SK-N-SH (cell line): ENCODE measurements around the gene EEFSEC. TPM values are rescaled to one million over a fixed set of nuclear protein-coding genes. Genes with fewer than 3 reads are reported as not detected.

ENCODE experiments used
- CTCF ChIA-PET: fragments of 300-600, 350-600 bp; formaldehyde crosslinking; extraction: SDS; loops from one replicate; lab custom pipeline; 2021; lab: Yijun Ruan, JAX
- POLR2A ChIA-PET: fragments of 350-600 bp; sonication (Branson Sonifier 250); formaldehyde crosslinking; extraction: SDS; loops from one replicate; lab custom pipeline; 2020; ENCODE audit warnings: antibody characterized with exemption, inconsistent platforms; lab: Yijun Ruan, JAX
- DNase-seq: peaks from one replicate; pipeline ENCODE4 v3.0.0; 2012
- H2AFZ ChIP-seq: fragments of 200-600 bp; sonication (generic); 2 replicates; pipeline ENCODE4 v1.8.1; 2016; ENCODE audit warnings: antibody characterized with exemption, mild to moderate bottlenecking, low read depth
- H3F3A ChIP-seq: fragments of 200-600 bp; sonication (generic); replicated peaks from 2 replicates; pipeline ENCODE3; 2016; ENCODE audit warnings: antibody characterized with exemption, mild to moderate bottlenecking; ENCODE audit not compliant: insufficient read depth
- H3K27ac ChIP-seq, 2 experiments: fragments of 200-500 bp in 1 of 2; fragments of 200-600 bp in 1 of 2; sonication (Bioruptor generic) in 1 of 2; sonication (generic), shearing (Covaris generic) in 1 of 2; 2 replicates each; pipeline versions ENCODE4 v1.5.1 to v1.6.1; 2014 to 2016; ENCODE audit warnings: low read depth in 2 of 2, inconsistent platforms in 1 of 2, low read length in 1 of 2, mild to moderate bottlenecking in 1 of 2, mixed read lengths in 1 of 2
- H3K27me3 ChIP-seq: fragments of 200-600 bp; sonication (generic), shearing (Covaris generic); 2 replicates; pipeline ENCODE4 v1.6.1; 2016; ENCODE audit warnings: mixed run types; ENCODE audit not compliant: insufficient read depth
- H3K36me3 ChIP-seq, 2 experiments: fragments of 200-500 bp in 1 of 2; fragments of 200-600 bp in 1 of 2; sonication (Bioruptor generic) in 1 of 2; sonication (generic) in 1 of 2; replicated peaks in 1 of 2; 2 replicates each; pipeline versions ENCODE3 to v1.5.1; 2014 to 2016; ENCODE audit warnings: low read length in 1 of 2, mild to moderate bottlenecking in 1 of 2; ENCODE audit not compliant: insufficient read depth in 2 of 2, control insufficient read depth in 1 of 2
- H3K4me1 ChIP-seq, 2 experiments: fragments of 200-500 bp in 1 of 2; fragments of 200-600 bp in 1 of 2; sonication (Bioruptor generic) in 1 of 2; sonication (generic), shearing (Covaris generic) in 1 of 2; 2 replicates each; pipeline versions ENCODE4 v1.5.1 to v1.6.1; 2014 to 2016; ENCODE audit warnings: low read depth in 1 of 2, low read length in 1 of 2, mixed run types in 1 of 2; ENCODE audit not compliant: insufficient read depth in 2 of 2, control insufficient read depth in 1 of 2
- H3K4me2 ChIP-seq: fragments of 200-600 bp; sonication (generic), shearing (Covaris generic); 2 replicates; pipeline ENCODE4 v1.6.1; 2017; ENCODE audit warnings: mixed run types
- H3K4me3 ChIP-seq, 2 experiments: fragments of 200-500 bp in 1 of 2; fragments of 200-600 bp in 1 of 2; sonication (Bioruptor generic) in 1 of 2; sonication (generic), shearing (Covaris generic) in 1 of 2; 2 replicates each; pipeline versions ENCODE4 v1.5.1 to v1.8.1; 2014 to 2016; ENCODE audit warnings: low read depth in 2 of 2, inconsistent platforms in 1 of 2, low read length in 1 of 2, mild to moderate bottlenecking in 1 of 2, mixed read lengths in 1 of 2, moderate library complexity in 1 of 2
- H3K79me2 ChIP-seq: fragments of 200-600 bp; sonication (generic); 2 replicates; pipeline ENCODE4 v1.8.1; 2017; ENCODE audit warnings: mild to moderate bottlenecking; ENCODE audit not compliant: insufficient read depth
- H3K9ac ChIP-seq: fragments of 200-600 bp; sonication (generic); 2 replicates; pipeline ENCODE4 v1.6.1; 2017; ENCODE audit warnings: mixed run types
- H3K9me2 ChIP-seq: fragments of 200-600 bp; sonication (generic); 2 replicates; pipeline ENCODE4 v1.6.1; 2017; ENCODE audit warnings: mixed run types
- H3K9me3 ChIP-seq: fragments of 200-600 bp; sonication (generic); 2 replicates; pipeline ENCODE4 v1.6.1; 2017; ENCODE audit warnings: mixed run types, mild to moderate bottlenecking, moderate library complexity
- H4K20me1 ChIP-seq: fragments of 200-600 bp; sonication (generic); 2 replicates; pipeline ENCODE4 v1.6.1; 2017; ENCODE audit warnings: mild to moderate bottlenecking, mixed run types; ENCODE audit not compliant: insufficient read depth
- EP300 ChIP-seq, 2 experiments: IDR thresholded peaks; 2 replicates each; pipeline versions ENCODE4 v1.4.0 to v1.6.1; 2012; ENCODE audit warnings: borderline replicate concordance in 1 of 2, low read depth in 1 of 2, low read length in 1 of 2
- JUND ChIP-seq: IDR thresholded peaks from 2 replicates; pipeline ENCODE4 v1.4.0; 2012
- POLR2AphosphoS5 ChIP-seq: IDR thresholded peaks from 2 replicates; pipeline ENCODE4 v1.6.1; 2012; ENCODE audit warnings: low read depth, low read length
- RAD21 ChIP-seq: IDR thresholded peaks from 2 replicates; pipeline ENCODE4 v1.6.1; 2012; ENCODE audit warnings: mild to moderate bottlenecking, low read length
- RXRA ChIP-seq: IDR thresholded peaks from 2 replicates; pipeline ENCODE4 v1.4.0; 2012; ENCODE audit warnings: low read depth, mild to moderate bottlenecking, borderline replicate concordance
- SMC3 ChIP-seq: IDR thresholded peaks from 2 replicates; pipeline ENCODE4 v1.6.1; 2012; ENCODE audit warnings: low read depth, low read length, improper control_type of control experiment
- TCF12 ChIP-seq: IDR thresholded peaks from 2 replicates; pipeline ENCODE4 v1.4.0; 2012
- YY1 ChIP-seq: IDR thresholded peaks from 2 replicates; pipeline ENCODE4 v1.4.0; 2012; ENCODE audit warnings: low read depth, mild to moderate bottlenecking
- WGBS: methylation state at CpG from one replicate; pipeline ENCODE4 v1.1.6; 2017; ENCODE audit warnings: low lambda C conversion rate; 5-methylcytosine and 5-hydroxymethylcytosine counted together
- polyA plus RNA-seq, 3 experiments: library from polyadenylated mRNA; depleted of rRNA; stranded (reverse); fragments of >200 nt; gene quantifications; 2 replicates each; pipeline ENCODE4 v1.2.3, GENCODE V29; 2012
- TF ChIP-seq, protein P1 (sequence below): IDR thresholded peaks from 2 replicates; pipeline ENCODE4 v1.6.1; 2012; ENCODE audit warnings: mild to moderate bottlenecking, low read depth, low read length, moderate library complexity

EEFSEC gene
- polyA plus RNA-seq, 1 of the 3 experiments (the other 2 are of a cell fraction): 12.4 TPM

DNA sequence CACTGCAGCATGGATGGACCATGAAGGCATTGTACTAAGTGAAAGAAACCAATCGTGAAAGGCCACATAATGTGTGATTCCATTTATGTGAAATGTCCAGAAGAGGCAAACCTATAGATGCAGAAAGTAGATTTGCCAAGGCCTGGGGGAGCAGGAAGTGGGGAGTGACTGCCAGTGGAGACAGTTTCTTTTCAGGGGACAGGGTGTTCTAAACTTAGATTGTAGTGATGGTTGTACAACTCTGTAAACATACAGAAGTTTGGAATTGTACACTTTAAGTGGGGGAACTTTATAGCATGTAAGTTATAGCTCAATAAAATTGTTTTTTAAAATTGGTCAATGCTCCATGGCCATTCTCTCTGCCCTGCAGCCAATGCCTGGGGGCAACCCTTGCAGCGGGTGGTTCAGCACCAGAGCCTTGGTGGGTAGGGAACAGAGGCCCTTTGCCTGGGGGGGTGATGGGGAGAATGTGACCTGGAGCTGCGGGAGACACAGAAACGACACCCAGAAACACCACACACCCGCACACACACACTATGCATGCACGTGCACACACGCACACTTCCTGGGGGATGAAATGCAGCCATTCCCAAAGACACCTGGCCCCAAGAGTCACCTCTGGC lies 270.4 kb downstream of the EEFSEC start (continued):
- TF ChIP-seq, protein P1, sequence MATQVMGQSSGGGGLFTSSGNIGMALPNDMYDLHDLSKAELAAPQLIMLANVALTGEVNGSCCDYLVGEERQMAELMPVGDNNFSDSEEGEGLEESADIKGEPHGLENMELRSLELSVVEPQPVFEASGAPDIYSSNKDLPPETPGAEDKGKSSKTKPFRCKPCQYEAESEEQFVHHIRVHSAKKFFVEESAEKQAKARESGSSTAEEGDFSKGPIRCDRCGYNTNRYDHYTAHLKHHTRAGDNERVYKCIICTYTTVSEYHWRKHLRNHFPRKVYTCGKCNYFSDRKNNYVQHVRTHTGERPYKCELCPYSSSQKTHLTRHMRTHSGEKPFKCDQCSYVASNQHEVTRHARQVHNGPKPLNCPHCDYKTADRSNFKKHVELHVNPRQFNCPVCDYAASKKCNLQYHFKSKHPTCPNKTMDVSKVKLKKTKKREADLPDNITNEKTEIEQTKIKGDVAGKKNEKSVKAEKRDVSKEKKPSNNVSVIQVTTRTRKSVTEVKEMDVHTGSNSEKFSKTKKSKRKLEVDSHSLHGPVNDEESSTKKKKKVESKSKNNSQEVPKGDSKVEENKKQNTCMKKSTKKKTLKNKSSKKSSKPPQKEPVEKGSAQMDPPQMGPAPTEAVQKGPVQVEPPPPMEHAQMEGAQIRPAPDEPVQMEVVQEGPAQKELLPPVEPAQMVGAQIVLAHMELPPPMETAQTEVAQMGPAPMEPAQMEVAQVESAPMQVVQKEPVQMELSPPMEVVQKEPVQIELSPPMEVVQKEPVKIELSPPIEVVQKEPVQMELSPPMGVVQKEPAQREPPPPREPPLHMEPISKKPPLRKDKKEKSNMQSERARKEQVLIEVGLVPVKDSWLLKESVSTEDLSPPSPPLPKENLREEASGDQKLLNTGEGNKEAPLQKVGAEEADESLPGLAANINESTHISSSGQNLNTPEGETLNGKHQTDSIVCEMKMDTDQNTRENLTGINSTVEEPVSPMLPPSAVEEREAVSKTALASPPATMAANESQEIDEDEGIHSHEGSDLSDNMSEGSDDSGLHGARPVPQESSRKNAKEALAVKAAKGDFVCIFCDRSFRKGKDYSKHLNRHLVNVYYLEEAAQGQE: no peak

GRCh38 chr3:128424508-128425069 lies 271.3 kb downstream of the EEFSEC start:
- no peaks in the 10 kb centered on the region for H3F3A ChIP-seq
- DNase-seq: no peak
- no peaks in the 10 kb centered on the region for H3K9me2 ChIP-seq
- WGBS: 77% methylated on average over 14 of the region's 14 CpGs
- TF ChIP-seq RXRA (no peak), RAD21 (no peak), TCF12 (no peak), YY1 (no peak), EP300 (IDR thresholded peaks at IDR 0.05; ENCODE audit: borderline replicate concordance in 1 of 2, low read depth in 1 of 2, low read length in 1 of 2) (no peak), JUND (no peak), POLR2AphosphoS5 (no peak), SMC3 (no peak)
- TF ChIP-seq, protein P1: no peak
- no peak overlapping the region for H3K4me3 ChIP-seq
- no peaks in the 10 kb centered on the region for H3K36me3 ChIP-seq
- peaks cover 0 to 75% of the 10 kb centered on the region in 2 experiments; a peak in 2 of 4 replicates for H3K4me1 ChIP-seq
- H3K79me2 ChIP-seq: no peaks in the 10 kb centered on the region
- no peak overlapping the region for H3K4me2 ChIP-seq
- H3K27ac ChIP-seq: no peak overlapping the region
- H3K27me3 ChIP-seq: no peaks in the 10 kb centered on the region
- no peak overlapping the region for H2AFZ ChIP-seq
- no peaks in the 10 kb centered on the region for H3K9me3 ChIP-seq
- no peaks in the 10 kb centered on the region for H4K20me1 ChIP-seq
- POLR2A ChIA-PET: interaction anchor here (2.2 to 2.9 kb wide), 3 partner anchors 8 to 58 kb away, joined by 7 to 16 read pairs (median 9); no protein-coding TSS in a partner anchor
- H3K9ac ChIP-seq: no peak overlapping the region
- CTCF ChIA-PET: interaction anchor here (0.7 to 11.3 kb wide), 18 partner anchors 8 to 262 kb away, joined by 3 to 177 read pairs (median 18); partner anchors contain the start of gene GATA2
